A549 (cell line): ENCODE measurements around the gene EBF4.

Experiments used
- CEBPB ChIP-seq, 2 experiments: fragments of >200 bp in 1 of 2; sonication (Bioruptor Twin) in 1 of 2; formaldehyde crosslinking in 1 of 2; IDR thresholded peaks; 2 replicates each; pipeline ENCODE4 v1.6.1; 2012 to 2016
- JUNB ChIP-seq: fragments of >200 bp; sonication (Bioruptor Twin); formaldehyde crosslinking; IDR thresholded peaks from 2 replicates; pipeline ENCODE4 v1.6.1; 2016
- MAFK ChIP-seq: fragments of 450-650 bp; IDR thresholded peaks from 2 replicates; pipeline ENCODE4 v1.6.1; 2014; ENCODE audit not compliant: partially characterized antibody
- MYC ChIP-seq: IDR thresholded peaks from 2 replicates; pipeline ENCODE4 v1.6.1; 2012; ENCODE audit warnings: mild to moderate bottlenecking, inconsistent platforms, low read length, improper control_type of control experiment, borderline replicate concordance
- POLR2A ChIP-seq: IDR thresholded peaks from 2 replicates; pipeline ENCODE4 v1.6.1; 2012; ENCODE audit warnings: mild to moderate bottlenecking, low read length
- POLR2AphosphoS2 ChIP-seq: conservative IDR thresholded peaks from 2 replicates; pipeline ENCODE4 v1.6.1; 2012; ENCODE audit warnings: low read length, improper control_type of control experiment, inconsistent platforms
- RAD21 ChIP-seq, 2 experiments: fragments of >200 bp in 1 of 2; sonication (Bioruptor Twin) in 1 of 2; formaldehyde crosslinking in 1 of 2; IDR thresholded peaks in 1 of 2; conservative IDR thresholded peaks in 1 of 2; 2 replicates in 1 of 2; 3 replicates in 1 of 2; pipeline ENCODE4 v1.6.1; 2012 to 2018; ENCODE audit warnings: inconsistent platforms in 1 of 2
- RFX5 ChIP-seq: fragments of 450-650 bp; IDR thresholded peaks from 2 replicates; pipeline ENCODE4 v1.7.1; 2014; ENCODE audit warnings: antibody characterized with exemption, mild to moderate bottlenecking, moderate library complexity
- TF ChIP-seq, protein P1 (sequence below): fragments of >200 bp; sonication (Bioruptor Twin); formaldehyde crosslinking; IDR thresholded peaks from 3 replicates; pipeline ENCODE4 v1.5.1; 2016

- TF ChIP-seq MYC = no peak
- TF ChIP-seq RFX5 = no peak
- TF ChIP-seq, protein P1, sequence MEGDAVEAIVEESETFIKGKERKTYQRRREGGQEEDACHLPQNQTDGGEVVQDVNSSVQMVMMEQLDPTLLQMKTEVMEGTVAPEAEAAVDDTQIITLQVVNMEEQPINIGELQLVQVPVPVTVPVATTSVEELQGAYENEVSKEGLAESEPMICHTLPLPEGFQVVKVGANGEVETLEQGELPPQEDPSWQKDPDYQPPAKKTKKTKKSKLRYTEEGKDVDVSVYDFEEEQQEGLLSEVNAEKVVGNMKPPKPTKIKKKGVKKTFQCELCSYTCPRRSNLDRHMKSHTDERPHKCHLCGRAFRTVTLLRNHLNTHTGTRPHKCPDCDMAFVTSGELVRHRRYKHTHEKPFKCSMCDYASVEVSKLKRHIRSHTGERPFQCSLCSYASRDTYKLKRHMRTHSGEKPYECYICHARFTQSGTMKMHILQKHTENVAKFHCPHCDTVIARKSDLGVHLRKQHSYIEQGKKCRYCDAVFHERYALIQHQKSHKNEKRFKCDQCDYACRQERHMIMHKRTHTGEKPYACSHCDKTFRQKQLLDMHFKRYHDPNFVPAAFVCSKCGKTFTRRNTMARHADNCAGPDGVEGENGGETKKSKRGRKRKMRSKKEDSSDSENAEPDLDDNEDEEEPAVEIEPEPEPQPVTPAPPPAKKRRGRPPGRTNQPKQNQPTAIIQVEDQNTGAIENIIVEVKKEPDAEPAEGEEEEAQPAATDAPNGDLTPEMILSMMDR = no peak
- TF ChIP-seq RAD21 (conservative IDR thresholded peaks at IDR 0.05 in 1 of 2, IDR thresholded peaks at IDR 0.05 in 1 of 2) = no peak
- TF ChIP-seq POLR2AphosphoS2 = no peak
- TF ChIP-seq MAFK = no peak
- no peak for TF ChIP-seq POLR2A
- TF ChIP-seq CEBPB (IDR thresholded peaks at IDR 0.05) = no peak
- no peak for TF ChIP-seq JUNB
Observed at GRCh38 chr20:2747676-2748235, 55.2 kb downstream of the EBF4 start.
